ENCODE results near the gene PDS5A.

GRCh38 chr4:39928538-39928937 lies 49.2 kb downstream of the PDS5A start:
- TF ChIP-seq POLR2AphosphoS5 (IDR thresholded peaks at IDR 0.05; ENCODE audit: low read depth, low read length) (no peak), TAF1 (IDR thresholded peaks at IDR 0.05; ENCODE audit: borderline replicate concordance, insufficient read depth, low read length) (no peak), SIN3A (IDR thresholded peaks at IDR 0.05; ENCODE audit: borderline replicate concordance, insufficient read depth, low read length) (no peak)
- TF ChIP-seq, protein P1, sequence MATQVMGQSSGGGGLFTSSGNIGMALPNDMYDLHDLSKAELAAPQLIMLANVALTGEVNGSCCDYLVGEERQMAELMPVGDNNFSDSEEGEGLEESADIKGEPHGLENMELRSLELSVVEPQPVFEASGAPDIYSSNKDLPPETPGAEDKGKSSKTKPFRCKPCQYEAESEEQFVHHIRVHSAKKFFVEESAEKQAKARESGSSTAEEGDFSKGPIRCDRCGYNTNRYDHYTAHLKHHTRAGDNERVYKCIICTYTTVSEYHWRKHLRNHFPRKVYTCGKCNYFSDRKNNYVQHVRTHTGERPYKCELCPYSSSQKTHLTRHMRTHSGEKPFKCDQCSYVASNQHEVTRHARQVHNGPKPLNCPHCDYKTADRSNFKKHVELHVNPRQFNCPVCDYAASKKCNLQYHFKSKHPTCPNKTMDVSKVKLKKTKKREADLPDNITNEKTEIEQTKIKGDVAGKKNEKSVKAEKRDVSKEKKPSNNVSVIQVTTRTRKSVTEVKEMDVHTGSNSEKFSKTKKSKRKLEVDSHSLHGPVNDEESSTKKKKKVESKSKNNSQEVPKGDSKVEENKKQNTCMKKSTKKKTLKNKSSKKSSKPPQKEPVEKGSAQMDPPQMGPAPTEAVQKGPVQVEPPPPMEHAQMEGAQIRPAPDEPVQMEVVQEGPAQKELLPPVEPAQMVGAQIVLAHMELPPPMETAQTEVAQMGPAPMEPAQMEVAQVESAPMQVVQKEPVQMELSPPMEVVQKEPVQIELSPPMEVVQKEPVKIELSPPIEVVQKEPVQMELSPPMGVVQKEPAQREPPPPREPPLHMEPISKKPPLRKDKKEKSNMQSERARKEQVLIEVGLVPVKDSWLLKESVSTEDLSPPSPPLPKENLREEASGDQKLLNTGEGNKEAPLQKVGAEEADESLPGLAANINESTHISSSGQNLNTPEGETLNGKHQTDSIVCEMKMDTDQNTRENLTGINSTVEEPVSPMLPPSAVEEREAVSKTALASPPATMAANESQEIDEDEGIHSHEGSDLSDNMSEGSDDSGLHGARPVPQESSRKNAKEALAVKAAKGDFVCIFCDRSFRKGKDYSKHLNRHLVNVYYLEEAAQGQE (IDR thresholded peaks at IDR 0.05; ENCODE audit: insufficient read depth in 1 of 2, low read depth in 2 of 2, low read length in 2 of 2): no peak

All from PFSK-1 (cell line).